ENCODE measurements around the gene BRF1.
"Not testable (repeated sequence)": the region's sequence is repeated elsewhere in the genome, so short reads cannot be mapped to it uniquely, and the experiment has no call there.

The BRF1 gene

DNA sequence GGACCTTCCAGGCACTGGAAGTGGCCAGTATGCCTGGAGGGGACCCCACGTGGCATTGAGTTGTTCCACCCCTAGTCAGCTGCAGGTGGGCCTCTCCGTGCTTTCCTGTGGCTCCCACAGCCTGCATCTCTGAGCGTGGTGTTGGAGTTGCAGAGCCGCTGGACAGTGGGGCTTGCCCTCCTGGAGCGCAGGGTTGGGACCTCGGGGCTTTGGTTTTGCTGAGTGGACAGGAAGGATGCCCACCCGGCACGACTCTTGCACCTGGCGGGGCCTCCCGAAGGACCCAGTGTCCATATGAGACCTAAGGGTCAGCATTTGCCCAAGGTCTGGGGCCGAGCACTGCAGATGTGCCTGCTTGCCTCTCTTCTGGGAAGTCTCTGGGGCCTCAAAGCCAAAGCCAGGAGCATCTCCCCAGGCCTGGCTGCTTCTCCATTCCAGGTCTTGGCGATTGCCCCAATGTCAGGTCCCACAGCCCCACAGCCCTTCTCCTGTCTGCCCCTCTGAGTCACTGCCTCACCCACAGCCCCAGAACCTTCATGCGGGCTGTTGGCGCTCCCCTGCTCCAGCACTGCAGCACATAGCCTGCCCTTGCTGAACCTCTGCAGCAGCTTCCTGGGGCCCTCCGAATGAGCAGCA, 15.3 kb upstream of the BRF1 start:
- DNase-seq (ENCODE audit: low spot score), result no peak

DNA sequence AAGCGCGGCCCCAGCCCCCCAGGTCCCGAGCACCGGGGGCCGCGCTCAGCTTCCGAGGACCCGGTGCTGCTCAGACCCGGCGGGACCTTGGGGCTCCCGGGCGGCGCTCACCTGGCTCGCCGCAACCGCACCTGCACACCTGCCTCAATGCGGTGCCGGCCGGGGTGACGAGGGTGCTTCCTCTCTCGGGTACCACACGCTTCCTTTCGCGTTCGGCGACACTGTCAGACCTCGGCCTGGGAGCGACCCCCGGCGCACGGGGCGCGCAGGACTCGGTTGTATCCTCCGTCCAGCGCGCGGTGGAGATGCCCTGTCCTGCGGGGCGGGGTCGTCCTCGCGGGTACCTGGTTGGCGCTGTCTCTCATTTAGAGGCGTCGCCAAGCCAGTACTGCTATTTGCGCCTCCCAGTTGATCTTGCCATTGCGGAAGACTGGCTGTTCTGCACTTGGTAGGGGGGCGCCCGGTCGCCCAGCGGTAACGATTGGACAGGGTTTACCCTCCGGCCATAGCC, 14.5 kb upstream of the BRF1 start:
- DNase-seq (ENCODE audit: low spot score), result no peak

DNA sequence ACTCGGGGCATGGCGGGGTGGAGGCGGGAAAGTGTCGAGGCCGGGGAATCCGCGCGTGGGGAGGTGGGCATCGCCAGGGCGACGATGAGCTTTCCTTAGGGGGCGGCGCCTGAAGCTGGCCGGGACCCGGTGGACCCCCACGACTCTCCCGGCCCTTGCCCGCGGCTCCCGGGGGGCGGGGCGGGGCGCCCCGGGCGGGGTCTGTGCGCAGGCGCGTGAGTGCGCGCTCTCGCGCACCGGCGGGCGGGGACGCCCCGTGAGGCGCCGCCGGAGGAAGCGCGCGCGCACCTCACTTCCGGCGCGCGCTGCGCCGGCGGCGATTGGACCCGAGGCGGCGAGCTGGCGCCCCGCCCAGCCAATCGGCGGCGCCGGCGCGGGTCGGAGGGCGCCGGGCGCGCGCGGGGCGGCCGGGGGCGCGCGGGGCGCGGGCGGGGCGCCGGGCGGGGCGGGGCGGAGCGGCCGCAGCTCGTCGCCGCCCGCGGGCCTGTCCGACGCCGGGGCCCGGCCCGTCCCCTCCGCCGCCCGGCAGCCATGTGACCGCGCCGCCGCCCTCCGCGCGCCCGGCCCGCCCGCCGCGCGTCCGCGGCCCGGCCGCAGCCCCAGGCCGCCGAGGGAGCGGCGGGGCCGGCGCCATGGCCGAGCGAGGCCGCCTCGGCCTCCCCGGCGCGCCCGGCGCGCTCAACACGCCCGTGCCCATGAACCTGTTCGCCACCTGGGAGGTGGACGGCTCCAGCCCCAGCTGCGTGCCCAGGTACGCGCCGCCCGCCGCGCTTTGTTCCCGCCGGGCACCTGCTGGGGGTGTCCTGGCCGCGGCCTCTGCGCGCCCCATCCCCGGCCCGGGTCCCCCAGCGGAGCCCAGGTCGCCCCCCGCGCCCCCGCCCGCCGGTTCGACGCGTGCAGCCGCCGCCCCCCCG, 13.7 kb upstream of the BRF1 start, which contains the start of gene PACS2:
PACS2 (plus strand) TSS at position 462 of the 914 bp plus-strand sequence; CDS start at position 633, 171 bp downstream.
- DNase-seq (ENCODE audit: low spot score), result peak; percentile 99

DNA sequence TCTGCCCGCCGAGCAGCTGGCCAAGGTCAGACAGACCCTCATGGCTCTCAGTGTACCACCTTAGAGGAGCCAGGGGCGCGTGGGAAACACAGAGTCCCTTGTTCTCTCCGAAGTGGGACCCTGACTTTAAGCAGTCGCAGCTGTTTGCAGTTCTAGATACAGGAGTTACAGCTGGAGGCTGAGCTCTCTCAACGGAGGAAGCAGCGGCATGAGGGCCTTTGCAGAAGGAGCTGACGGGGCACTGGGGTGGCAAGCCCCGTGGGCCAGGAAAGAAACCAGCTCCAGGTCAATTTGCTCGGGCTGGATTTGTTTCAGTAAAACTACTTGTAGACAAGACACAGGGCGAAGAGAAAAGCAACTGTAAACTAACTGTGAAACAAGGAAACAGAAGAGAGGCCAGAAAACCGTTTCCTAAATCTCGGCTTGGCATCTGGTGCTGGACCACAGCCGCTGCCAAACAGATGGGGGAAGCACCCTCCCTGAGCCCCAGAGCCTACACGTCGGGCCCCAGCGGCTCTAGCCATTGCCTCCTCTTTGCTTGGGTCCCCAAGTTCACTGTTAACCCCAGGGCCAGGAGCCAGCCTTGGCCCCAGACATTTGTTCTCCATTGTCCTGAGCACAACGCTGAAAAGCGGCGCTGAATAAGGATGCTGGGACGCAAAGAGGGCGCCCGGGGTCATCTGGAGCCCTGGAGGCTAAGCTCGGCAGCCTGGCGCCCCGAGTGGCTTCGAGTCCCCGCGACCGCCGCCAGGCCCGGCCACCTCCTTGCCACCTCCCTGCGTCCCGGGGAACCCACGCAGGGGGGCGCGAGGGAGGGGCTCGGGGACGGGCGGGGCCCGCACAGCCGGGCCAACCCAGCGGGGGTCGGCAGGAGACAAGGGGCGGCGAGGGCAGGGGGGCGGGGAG, 12.8 kb upstream of the BRF1 start:
- no peak for DNase-seq (ENCODE audit: low spot score)

DNA sequence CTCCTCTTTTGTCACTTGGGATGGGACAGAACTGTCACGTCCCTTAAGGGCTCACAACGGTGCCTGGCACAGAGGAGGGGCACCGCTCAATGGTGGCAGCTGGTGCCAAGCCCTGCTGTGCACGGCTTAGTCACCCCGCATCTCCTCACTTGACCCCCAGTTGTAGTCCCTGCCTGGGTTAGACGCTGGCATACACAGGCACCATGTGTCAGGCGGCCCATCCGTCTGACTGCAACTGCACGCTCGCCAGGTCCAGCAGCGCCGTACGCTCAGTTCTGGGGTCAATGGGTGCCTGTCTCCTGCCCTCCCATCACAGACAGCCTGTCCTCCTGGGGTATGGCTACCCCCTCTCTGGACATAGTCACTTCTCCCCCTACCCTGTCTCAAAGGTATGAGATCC, 12.2 kb upstream of the BRF1 start:
- DNase-seq (ENCODE audit: low spot score), result no peak

DNA sequence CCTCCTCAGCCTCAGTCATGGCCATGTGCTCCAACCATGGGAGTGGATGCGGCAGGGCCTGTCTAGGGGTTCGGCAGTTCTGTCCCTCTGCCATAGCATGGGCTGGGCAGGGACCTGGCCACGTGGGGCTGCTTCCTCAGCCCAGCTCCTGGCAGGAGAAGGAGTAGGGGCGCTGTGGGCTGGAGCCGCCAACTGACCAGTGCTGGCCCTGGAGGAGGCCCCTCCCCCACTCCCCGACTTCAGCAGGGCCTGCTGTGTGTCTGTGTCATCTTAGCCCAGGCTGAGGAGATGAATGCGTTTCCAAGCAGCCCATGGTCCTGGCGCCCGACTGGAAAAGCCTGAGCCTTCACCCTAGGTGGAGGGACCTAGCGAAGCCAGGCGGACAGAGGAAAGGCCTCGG, 11.0 kb upstream of the BRF1 start:
- no peak for DNase-seq (ENCODE audit: low spot score)

DNA sequence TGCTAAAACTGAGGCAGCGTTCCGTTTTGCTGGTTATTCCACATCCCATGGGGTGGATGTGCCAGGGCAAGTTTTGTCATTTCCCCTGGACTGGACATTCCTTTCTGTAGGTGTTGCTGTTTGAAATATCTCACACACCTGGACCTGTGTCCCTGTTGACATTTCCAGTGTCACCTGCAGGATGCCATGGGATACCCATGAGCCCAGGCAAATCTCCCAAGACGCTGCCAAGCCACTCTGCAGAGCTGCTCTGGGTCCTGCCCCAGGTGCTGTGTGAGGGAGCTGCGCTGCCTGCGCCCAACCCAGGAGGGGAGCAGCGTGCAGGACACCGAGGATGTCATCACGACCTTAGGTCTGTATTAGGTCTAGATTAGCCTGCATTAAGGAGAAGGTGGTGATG, 8.6 kb upstream of the BRF1 start:
- DNase-seq (ENCODE audit: low spot score), result no peak

DNA sequence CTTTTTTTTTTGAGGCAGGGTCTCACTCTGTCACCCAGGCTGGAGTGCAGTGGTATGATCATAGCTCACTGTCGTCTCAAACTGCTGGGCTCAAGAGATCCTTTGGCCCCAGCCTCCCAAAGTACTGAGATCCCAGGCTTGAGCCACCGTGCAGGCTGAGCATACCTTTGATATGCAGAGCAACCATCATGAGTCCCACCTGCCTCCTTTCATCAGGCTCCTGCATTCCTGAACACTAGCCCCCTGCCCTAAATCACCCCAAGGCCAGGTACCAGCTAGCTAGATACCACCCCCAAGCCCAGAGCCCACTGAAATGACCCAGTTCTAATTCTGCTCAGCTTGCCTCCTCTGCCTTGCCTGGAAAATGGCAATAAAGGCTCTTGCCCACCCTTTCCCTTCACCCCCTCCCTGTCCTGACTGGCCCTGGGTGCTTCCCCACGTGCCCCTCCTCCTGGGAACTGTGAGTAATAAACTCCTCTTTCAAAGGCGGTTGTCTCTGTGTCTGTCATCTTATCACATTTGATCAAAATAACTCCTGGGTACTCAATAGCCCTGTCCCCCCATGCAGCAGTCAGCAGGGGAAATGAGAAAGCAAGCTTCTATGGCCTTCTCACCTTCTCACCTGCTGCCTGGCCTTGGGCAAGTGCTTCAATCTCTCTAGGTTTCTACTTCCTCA, 6.4 kb upstream of the BRF1 start:
- no peak for DNase-seq (ENCODE audit: low spot score)

DNA sequence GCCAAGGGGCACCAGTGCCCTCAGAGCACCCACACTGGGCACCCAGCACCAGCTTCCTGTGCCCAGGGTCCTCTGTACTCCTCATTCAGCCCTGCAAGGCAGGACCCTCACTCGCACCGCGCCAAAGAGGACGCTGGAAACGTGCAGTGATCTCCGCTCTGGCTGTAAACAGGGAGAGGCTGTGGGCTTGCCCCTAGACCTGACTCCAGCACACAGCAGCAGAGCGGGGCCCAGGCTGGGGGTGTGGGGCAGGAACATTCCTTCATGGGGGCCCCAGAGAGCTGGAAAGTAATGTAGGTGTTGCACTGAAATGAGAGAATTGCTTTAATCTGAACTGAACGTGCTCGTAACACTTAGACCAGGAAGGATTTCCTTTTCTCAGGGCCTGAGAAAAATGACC, 5.0 kb upstream of the BRF1 start:
- DNase-seq (ENCODE audit: low spot score), result no peak

DNA sequence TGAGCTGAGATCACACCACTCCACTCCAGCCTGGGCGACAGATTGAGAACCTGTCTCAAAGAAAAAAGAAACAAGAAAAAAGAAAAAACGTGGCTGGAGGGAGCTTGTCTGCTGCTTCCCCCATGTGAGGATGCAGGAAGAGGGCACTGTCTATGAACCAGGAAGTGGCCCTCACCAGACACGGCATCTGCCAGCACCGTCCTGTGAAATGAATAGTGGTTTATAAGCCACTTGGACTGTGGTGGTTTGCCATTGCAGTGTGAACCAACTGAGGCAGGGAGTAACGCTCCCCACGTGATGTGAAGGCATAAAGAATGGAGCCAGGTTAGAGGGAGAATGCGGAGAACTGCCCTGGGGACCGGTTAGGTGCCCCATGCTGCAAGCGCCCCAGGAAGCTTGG, 4.5 kb upstream of the BRF1 start:
- DNase-seq (ENCODE audit: low spot score), result no peak

DNA sequence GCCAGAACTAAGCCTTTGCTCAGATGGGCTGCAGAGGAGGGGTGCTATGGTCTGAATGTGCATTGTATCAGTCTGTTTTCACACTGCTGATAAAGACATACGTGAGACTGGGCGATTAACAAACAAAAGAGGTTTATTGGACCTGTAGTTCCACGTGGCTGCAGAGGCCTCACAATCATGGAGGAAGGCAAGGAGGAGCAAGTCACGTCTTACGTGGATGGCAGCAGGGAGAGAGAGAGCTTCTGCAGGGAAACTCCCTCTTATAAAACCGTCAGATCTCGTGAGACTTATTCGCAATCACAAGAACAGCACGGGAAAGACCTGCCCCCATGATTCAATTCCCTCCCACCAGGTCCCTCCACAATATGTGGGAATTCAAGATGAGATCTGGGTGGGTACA, 3.8 kb upstream of the BRF1 start:
- no peak for DNase-seq (ENCODE audit: low spot score)

DNA sequence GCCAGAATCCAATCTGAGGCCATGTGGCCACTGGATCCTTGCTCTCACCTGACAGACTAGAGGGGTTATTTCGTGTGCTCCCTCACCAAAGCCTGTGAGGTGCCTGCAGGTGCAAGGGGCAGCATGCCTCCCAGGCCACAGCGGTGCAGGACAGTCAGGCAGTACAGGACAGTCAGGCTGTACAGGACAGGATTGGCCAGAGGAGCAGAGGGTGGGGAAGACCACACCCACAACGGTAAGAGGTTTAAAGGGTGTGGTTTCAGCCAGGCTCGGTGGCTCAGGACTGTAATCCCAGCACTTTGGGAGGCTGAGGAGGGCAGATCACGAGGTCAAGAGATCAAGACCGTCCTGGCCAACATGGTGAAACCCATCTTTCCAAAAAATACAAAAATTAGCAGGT, 3.1 kb upstream of the BRF1 start:
- DNase-seq (ENCODE audit: low spot score), result no peak

DNA sequence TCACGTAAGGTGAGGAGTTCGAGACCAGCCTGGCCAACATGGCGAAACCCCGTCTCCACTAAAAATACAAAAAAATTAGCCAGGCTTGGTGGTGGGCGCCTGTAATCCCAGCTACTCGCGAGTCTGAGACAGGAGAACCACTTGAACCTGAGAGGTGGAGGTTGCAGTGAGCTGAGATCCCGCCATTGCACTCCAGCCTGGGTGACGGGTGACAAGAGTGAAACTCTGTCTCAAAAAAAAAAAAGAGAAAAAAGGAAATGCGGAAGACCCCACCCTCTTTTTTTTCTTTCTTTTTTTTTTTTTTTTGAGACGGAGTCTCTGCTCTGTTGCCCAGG, 1.1 kb upstream of the BRF1 start:
- not testable (repeated sequence) for DNase-seq (ENCODE audit: low spot score)

DNA sequence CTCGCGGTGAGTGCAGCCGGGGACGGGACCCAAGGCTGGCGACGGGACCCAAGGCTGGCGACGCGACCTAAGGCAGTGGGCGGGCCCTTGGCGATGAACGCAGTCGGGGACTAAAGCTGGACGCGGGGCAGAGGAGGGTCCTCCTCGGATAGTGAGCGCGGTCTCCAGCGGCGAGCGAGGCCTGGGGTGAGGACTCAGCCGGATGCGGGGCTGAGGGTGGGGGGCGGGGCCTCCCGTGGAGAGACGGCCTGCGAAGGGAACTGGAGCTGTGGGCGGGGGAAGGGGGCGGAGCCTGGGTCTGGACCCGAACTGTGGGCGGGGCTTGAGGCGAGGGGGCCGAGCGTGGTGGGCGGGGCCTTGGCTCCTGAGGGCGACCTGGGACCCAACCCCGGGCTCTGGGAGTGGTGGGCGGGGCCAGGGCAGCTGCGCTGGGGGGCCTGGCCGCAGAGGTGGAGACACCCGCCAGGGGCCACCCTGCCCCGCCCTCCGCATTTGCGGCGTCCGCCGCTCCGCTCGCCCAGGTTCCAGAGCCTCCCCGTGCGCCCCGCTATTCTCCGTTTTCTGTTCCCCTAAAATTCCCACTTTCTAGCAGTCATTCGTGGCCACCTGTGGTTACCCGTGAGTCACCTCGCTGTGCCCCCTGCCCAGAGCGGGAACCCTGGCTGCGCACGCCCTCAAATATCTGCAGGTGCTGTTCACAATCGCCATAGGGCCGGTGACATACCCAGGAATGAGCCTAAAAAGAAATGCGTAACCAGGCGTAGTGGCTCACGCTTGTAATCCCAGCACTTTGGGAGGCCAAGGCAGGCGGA, 508 bp upstream of the BRF1 start:
- peak; percentile 99 for DNase-seq (ENCODE audit: low spot score)

DNA sequence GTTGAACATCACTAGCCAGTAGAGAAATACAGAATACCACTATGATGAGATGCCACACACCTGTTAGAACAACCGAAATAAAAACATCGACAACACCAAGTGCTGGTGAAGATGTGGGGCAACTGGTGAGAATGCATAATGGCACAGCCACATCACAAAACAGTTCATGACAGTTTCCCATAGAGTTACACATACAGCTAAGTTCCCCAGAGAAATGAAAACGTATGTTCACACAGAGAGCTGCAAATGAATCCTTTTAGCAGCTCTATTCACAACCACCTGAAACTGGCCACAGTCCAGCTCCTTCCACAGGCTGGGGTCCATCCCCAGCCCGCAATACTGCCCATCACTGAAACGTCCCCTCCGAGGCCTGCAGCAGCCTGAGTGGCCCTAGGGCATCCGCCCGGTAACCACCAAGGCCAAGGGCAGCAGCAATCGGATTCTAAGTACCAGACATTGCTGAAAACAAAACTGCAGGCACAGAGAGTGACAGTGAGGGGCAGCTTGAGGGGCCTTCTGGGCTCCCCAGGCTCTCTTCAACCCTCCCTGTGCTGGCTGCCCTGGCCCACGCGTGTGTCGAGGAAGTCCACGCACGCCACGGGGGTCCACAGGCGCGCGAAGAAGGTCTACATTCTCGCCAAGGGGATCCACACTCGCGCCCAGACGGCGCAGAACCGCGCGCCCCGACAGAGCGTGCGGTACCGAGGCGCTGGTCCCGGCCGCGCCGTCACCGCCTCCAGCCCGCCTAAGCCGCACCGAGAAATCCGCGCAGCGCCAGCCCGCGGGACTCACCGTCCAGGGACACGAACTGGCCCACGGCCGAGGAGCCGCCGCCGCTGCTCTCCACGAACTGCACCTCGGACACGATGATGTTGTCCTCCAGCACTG, 903 bp downstream of the BRF1 start:
- DNase-seq (ENCODE audit: low spot score), result peak; percentile 19

DNA sequence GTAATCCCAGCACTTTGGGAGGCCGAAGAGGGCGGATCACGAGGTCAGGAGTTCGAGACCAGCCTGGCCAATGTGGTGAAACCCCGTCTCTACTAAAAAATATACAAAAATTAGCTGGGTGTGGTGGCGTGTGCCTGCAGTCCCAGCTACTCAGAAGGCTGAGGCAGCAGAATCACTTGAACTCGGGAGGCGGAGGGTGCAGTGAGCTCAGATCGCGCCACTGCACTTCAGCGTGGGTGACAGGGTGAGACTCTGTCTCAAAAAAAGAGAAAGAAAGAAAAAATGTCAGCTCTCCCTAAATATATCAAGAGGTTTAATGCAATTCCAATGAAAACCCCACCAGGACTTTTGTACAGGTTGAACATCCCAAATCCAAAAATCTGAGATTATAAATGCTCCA, 3.5 kb downstream of the BRF1 start:
- not testable (repeated sequence) for DNase-seq (ENCODE audit: low spot score)

DNA sequence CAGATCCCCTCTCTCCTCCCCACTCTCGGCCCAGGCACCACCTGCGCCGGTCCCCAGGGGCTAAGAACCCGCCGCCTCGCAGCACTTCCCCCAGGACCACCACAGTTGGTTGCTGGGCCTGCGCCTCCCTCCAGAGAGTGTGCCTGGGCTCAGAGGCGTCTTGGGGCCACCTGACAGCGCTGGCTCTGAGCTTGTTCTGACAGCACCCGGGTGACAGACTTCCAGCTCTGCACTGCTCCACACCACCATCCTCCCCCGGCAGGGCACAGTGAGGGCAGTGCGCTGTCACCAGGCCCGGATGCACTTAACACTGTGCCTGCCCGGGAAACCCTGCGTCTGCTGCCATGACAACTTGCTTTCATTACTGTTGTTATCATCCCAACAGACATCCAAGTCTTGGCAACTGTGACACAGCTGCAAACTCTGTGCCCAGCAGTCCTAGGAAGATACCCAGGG, 6.6 kb downstream of the BRF1 start:
- DNase-seq (ENCODE audit: low spot score), result peak; percentile 44

DNA sequence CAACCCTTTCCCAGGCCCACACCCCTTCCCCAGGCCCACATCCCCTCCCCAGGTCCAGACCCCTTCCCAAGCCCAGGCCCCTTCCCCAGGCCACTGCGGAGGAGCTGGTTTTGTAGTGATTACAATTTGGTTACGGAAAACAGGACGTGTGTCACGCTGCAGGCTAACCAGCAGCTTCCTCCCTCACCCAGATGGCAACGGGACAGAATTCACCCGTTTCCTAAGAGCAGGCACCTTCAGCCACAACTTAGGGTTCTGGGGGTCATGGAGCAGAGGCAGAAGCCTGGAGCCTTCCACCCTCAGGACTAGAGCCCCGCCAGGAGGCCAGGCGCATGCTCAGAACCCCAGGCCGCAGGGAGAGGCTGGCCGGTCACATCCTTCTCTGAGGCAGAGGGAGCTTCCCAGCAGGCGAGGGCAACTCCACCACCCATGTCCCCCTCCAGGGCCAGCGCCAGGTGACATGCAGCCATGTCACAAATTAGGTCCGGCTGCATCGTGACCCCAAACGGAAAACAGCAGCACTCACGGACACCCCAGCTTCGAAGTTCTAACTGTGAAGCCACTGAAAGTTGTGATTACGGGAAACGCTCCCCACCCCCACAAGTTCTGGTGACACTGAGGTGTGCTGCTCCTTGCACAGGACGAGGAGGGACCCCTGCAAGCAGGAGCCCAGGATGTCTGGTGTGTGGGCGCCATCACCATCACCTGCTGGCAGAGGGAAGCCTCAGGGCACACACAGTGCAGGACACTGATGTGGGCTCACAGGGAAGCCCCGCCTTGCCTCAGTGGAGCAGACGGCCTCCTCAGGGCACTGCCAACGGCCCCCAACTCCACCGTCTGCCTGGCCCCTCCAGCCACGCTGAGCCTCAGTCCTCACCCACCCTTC, 7.7 kb downstream of the BRF1 start:
- no peak for DNase-seq (ENCODE audit: low spot score)

Data from AG20443 (cell line).